ENCODE data around the gene CES2.
"Not testable (repeated sequence)": the region's sequence is repeated elsewhere in the genome, so short reads cannot be mapped to it uniquely, and the experiment has no call there.

Gene CES2

DNA sequence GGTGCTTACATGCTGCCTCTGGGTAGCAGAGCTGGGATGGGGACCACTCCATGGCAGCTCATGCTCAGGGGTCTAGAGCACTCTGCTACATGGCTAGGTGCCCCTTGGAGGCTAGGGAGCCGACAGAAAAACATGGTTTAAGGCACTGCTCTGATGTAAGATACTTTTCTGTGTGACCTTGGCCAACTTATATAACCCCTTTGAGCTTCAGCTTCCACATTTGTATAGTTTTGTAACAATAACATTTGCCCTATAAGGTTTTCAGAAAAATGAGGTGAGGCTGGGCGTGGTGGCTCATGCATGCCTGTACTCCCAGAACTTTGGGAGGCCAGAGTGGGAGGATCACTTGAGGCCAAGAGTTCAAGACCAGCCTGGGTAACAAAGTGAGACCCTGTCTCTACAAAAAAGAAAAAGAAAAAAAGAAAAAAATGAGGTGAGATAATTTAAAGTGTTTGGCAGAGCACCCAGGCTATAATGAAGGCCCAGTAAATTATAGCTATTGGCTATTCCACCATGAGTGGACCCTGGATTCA lies 56.3 kb downstream of the CES2 start:
- no peak for DNase-seq

DNA sequence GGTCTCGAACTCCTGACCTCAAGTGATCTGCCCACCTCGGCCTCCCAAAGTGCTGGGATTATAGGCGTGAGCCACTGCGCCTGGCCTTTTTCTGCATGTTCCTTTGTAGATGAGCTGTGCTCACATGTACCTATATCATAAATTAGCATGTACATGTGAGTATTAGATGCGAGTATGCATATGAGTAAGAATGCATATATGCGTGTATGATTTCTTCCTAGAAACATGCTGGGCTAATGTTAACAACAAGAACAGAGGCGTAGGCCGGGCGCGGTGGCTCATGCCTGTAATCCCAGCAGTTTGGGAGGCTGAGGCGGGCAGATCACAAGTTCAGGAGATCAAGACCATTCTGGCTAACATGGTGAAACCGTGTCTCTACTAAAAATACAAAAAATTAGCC lies 58.2 kb downstream of the CES2 start:
- not testable (repeated sequence) for DNase-seq
